GM19438 (cell line): ENCODE results near the gene RHOD.

Source experiments
- ATAC-seq: cut with Tn5 transposase; IDR thresholded peaks from one replicate; pipeline ENCODE4 v1.9.1; 2021; ENCODE audit warnings: low read depth; ENCODE audit not compliant: unreplicated experiment

RHOD gene

DNA sequence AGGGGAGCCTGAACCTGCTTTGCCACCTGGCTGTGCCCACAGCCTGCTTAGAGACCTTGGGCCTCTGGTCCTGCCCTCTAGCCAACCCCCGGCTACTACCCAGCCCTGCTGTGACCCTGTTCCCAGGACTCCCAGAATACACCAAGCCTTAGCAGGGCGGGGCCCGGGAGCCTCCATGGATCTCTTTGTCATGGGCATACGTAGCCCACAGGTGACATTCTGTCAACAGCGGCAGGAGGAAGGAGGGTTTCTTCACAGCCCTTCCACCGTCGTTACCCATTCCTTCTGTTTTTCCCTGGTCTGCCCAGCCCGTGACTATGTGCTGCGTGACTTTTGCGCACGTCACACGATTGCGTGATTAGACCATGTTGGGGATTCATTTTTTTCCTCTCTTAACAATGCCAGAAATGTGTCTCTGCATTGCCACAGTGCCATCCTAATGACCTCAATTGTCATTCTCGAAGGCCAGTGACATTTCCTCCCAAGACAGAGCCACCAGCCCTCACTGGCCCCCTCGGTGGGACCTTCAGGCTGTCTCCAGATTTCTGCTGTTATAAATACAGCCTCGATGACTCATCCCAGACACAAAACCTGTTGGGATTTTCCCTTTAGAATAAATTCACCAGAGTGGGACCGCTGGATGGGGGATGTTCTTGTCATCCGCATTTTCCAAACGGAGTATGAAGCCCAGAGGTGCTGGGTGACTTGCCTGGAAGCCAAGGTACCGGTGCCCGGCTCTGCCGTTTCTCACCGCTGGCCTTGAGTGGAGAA, 24.7 kb upstream of the RHOD start:
- no peak for ATAC-seq

DNA sequence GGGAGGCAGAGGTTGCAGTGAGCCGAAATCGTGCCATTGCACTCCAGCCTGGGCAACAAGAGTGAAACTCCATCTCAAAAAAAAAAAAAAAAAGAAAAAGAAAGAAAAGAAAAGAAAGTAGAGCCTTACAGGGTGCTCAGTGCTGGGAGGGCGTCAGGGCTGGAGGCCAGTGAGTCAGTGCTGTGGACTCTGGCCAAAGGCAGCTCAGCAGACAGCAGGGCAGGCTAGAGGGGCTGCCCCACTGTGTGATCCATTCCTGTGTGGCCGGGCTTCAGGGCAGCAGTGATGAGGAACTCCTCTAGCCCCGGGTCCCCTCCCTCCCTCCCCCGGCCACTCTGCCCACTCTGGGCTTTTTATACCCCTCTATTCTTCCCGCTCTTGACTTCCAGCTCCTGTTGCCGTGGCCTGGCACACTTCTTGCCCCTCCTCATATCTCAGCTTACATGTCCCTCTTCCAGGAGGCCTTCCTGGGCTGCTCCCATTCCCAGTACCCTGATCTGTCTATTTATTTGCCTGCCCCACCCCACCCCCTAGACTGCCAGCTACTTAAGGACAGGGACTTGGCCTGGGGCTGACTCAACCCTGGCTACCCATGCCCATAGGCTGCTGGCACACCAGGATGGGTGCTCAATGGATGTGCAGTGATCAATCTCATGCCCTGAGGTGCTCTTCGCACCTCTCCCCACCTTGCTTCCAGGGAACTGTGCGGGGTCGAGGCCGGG, 23.7 kb upstream of the RHOD start:
- ATAC-seq, result no peak

DNA sequence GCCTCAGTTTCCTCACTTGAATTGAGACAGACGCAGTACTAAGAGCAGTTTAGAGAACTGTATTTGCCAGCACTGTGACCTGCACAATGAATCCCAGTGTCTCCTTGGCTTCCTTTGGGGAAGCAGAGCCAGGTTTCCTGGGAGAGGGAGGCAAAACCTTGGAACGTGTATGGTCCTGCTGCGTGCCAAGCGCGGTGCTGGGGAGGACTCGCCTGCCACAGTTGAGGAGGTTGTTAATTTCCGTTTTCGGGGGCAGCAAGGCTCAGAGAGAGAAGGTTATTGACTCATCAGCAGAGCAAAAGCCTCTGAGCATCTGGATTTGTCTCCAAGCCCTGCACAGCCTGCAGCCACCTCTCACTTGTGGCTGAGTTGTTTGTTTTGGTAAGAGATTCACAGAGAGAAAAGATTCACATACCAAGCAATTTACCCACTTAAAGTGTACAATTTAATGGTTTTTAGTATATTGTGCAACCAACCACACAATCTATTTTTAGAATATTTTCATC, 22.9 kb upstream of the RHOD start:
- no peak for ATAC-seq

DNA sequence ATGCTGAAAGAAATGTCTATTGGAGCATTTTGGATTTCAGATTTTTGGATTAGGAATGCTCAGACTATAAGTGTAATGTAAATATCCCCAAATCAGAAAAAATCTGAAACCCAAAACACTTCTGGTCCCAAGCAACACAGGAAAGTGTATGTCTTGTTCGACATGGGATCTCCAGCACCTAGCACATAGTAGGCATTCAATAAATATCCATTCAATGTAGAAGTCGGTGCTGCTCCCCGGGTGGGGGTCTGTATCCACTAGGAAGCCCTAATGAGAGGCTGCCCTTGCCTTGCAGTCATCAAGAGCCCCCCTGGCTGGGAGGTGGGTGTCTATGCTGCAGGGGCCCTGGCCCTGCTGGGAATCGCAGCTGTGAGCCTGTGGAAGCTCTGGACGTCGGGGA, 22.3 kb upstream of the RHOD start:
- ATAC-seq, result no peak

DNA sequence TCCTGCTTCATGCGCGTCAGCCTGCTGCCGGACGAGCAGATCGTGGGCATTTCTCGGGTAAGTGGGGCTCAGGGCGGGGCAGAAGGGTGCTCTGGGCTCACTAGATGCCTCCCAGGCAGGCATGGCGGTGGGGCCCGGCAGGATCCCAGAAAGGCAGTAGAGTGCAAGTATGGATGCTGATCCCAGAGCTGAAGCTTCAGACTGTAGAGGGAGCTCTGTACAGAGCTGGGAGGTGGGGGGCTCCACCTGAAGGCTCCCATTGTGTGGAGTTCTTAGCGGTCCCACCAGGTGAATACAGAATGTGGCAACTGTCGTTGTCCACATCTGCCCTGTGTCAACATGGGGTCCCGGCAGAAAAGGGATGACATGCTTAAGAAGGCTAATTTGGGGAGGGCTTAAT, 16.5 kb upstream of the RHOD start:
- no peak for ATAC-seq

DNA sequence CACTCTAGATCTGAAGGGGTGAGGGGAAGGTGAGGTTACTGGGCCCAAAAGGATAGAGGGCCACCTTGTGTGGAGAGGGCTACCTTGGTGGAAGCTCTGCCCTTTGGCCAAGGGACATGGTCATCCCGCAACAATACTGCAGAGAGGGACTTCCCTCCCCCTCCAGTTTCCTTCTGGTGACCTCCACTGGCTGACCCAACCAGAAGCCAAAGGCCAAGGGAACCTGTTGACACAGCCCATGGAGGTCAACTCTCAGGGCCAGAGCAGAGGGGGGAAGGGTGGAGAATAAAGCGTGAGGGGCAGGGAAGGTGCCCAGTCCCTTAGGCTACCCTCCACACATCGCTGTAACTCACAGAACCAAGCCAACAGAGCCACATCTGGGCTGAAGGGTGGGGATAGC, 15.0 kb upstream of the RHOD start:
- no peak for ATAC-seq

DNA sequence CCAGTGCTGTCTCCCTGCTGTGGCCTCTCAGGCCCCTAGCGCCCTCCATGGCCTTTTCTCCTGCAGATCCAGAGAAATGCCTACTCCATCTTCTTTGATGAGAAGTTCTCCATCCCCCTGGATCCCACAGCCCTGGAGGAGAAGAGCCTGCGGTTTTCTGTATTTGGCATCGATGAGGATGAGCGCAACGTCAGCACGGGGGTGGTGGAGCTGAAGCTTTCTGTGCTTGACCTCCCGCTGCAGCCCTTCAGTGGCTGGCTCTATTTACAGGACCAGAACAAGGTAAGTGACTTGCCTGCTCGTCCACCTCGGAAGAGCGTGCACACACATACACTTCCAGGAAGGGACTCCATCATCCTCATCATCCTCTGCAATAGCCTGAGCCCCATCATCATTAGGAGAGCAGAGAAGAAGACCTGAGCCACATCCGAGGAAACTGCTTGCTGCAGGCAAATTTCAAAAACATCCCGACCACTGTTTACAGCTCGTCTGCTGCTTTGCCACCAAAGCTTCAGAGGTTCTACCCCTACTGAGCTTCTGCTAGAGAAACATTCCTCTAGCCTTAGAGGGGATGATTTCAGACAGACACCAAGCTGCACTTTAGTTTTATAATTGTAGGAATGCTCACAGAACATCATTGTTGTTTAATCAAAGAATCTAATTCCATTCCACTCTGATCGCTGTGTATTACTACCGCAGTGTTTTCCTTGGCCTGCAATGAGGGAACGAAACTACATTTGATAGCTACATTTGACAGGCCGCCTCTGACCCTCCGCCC, 12.9 kb upstream of the RHOD start:
- no peak for ATAC-seq

DNA sequence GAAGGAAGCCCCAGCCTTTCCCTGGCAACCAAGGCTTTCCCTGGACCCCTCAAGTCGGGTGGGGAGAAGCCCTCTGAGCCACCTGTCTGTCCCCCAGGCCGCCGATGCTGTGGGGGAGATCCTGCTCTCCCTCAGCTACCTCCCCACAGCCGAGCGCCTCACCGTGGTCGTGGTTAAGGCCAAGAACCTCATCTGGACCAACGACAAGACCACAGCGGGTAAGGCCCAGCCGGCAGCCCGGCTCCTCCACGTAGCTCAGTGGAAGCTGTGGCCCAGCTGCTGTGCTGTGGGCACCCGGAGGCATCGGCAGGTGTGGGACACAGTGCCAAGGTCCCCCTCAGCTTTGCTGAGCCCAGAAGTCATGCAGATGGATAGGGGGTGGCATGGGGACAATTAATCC, 12.2 kb upstream of the RHOD start:
- ATAC-seq, result no peak

DNA sequence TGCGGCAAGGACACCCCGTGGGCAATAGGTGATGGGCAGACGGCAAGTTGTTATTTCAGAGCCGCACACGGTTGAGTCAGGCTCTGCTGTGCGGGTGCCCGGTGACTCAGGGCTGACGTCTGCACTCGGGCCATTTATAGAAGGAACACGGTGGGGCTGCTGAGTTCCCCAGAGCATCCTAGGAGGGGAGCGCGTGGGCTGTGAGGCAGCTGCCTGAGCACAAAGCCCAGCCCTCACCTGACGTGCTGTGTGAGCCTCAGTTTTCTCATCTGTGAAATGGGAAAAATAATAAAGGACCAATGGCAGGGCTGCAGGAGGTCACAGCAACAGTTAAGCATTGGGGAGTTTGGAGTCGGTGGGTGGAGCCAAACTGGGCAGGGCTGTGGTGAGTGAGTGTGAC, 11.3 kb upstream of the RHOD start:
- ATAC-seq, result no peak

DNA sequence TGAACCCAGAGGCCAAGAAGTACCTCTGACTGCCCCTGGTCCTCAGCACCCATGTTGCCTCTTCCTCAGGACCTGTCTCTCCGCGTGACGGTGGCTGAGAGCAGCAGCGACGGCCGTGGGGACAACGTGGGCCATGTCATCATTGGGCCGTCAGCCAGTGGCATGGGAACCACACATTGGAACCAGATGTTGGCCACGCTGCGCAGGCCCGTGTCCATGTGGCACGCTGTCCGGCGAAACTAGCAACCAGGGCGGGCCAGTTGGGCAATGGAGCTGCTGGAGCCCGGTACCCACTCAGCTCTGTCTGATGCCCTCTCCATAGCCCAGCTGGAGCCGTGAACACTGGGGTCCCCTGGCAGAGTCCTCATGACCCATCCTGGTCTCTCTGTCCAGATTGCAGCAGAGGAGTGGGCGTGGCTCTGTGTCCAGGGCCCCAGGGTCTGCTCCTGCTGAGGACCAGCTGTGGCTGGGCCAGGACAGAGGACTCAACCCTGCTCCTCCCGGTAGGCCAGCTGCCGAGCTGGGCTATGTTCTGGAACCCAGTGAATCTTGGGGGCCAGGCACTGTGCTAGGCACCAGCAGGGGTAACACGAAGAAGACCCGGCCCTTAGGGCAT, 8.0 kb upstream of the RHOD start:
- no peak for ATAC-seq

DNA sequence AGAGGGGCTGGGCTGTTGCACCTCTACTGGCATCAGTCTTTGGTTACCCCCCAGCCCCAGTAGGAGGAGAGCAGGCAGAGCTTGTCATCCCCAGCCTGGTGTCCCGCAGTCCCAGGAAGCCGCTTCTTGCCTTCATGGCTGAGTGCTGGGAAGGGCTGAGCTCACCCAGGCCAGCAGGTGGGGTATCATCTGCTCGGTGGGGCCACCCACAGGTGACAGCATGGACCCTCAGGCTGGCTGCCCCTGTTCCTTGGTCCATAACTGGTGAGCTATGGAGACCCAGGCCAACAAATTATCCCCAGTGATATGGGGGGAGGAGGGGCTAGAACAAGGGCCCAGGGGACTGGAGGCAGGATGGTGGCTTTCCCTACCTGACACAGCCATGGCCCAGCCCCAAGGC, 6.5 kb upstream of the RHOD start:
- no peak for ATAC-seq

DNA sequence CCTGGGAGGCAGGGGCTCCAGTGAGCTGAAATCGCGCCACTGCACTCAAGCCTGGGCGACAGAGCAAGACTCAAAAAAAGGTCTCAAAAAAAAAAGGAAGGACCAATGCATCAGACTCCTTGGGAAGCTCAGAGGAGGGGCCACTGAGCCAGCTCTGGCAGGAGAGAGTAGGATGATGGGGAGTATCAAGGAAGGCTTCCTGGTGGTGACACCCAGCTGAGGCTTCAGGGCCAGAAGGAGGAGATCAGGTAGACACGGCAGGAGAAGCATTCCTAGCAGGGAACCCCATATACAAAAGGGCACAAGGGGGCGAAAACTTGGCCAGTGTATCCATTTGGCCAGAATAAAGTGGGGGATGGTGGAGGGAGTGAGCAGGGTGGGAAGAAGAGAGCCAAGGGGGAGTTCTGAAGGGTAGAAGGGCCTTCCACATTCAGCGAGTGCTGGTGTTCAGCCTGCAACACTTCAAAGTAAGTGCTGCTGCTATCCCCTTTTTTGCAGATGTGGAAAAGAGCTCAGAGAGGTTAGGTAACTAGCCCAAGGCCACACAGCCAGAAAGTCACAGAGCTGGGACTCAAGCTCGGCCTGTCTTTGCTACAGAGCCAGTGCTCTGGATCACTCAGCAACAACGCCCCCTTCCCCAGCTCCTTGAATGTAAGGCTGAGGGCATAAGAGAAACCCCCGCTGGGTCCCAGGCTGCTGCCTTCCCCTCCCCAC, 5.3 kb upstream of the RHOD start:
- no peak for ATAC-seq

DNA sequence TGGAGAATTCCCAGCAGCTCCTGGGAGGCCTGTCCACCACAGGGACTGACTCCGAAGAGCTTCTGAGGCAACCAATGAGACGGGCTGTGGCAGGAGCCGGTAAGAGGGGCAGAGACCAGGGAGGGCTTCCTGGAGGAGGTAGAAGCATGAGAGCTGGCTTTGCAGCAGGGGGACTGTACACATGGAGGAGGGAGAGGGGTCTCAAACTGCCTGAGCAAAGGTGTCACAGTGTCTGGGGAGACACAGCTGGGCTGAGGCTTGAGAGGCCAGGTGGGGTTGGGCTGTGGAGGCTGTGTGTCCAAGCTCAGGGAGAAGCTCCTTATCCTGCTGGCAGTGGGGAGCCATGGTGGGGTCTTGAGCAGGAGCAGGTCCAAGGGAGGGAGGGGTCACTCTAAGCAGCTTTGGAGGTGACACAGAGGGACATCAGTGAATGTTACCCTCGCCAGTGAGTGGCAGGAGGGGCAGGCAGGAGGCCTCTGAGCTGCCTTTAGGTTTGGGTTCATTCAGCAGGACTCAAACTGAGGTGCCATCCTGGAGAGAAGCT, 4.6 kb upstream of the RHOD start:
- no peak for ATAC-seq

DNA sequence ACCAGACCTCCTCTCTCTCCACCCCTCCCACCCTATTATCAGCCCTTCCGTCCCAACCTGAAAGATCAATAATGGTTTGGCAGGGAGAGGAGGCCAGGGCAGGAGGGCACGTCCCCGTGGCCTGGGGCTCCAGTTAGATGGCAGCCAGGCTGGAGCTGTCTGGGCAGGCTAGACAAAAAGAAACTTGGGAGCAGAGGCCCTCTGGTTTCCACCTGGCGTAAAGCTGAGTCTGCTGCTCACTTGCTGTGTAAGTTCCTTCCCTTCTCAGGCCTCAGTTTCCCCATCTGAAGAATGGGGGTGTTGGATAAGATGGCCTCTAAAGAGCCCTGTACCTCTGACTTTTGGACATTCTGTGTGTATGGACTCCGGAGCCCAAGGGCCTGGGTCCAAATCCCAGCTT, 3.8 kb upstream of the RHOD start:
- no peak for ATAC-seq

DNA sequence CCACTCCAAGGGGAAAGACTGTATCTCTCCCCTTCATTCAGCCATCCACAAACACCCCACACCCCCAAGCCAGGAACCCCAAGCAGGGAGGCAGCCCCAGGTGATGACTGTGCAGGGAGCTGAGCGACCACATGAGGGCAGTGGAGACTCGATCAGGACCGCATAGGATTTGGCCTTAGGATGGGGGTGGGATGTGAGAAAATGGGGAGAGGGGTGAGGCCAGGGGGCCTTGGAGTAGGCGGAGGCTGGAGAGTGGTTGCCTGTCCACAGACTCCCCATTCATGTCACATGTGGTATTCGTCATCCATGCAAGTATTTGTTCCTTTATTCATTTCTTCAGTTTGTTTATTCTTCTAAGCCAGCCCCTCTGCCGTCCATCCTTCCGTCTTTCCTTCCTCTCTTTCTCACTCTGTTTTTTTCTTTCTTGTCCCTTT, 2.7 kb upstream of the RHOD start:
- no peak for ATAC-seq

DNA sequence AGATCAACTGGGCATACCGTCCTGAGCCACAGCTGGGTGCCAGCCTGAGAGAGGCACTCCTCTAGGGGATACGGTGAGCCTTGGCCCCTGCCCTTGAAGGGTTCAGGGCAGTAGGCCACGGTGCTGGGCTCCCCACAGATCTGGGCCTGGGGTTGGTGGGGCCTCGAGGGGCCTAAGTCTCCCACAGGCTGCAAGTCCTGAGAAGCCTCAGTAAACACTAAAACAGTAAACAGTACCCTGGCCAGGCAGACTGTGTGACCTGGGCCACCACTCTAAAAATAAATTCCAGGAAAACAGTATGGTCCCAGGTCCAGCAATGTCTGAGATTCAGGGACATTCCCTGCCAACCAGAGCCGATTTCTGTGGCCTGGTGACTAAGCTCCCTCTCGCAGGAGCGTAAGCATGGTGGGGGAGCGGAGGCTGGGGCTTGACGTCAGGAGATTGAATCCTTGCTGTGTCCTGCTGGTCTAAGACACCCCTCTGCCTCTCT, 2.3 kb upstream of the RHOD start:
- no peak for ATAC-seq

DNA sequence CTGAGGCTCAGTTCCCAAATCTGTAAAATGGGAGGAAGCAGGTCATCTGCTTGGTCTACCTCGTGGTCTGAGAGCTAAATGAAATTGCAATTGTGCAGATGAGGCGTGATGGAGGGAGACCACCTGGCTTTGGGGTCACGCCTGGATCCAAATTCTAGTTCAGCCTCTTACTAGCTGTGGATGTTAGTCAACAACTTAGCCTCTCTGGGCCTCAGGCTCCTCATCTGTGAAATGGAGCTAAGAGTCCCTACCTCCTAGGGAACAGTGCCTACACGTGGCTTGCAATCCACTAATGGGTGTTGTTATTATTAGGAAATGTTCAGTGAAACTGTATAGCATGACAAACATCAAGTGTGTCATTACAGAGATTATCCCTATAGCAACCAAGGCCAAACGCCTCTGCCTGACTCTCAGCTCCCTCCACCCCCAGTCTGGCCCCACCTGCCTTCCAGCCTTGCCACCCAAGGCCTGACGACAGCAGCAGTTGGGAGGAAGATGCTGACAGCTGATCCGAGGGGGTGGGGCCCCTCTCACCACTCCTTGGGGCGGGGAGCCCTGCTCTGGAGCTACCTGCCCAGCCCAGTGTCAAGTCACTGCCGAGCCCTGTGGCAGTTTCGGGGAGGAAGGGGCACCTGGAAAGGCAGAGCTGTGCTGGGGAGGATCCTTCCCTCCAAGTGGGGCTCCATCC, 1.7 kb upstream of the RHOD start:
- ATAC-seq, result no peak

DNA sequence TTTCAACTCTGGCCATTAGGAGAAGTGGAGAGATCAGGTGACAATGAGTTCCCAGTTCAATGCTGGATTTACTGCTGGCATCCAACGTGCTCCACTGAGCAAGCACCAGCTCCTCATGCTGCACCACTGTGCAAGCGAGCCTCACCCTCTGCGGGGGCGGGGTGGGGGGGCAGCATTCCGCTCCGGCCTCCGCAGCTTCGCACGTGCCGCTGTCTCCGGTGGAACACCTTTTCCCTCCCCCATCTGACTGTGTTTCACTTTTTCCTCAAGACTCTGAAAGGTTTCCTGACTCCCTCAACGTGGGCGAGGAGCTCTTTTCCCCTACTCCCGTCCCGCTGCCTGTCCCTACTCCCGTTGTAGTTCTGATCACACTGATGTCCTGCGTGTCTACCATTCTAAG, 835 bp upstream of the RHOD start:
- no peak for ATAC-seq

DNA sequence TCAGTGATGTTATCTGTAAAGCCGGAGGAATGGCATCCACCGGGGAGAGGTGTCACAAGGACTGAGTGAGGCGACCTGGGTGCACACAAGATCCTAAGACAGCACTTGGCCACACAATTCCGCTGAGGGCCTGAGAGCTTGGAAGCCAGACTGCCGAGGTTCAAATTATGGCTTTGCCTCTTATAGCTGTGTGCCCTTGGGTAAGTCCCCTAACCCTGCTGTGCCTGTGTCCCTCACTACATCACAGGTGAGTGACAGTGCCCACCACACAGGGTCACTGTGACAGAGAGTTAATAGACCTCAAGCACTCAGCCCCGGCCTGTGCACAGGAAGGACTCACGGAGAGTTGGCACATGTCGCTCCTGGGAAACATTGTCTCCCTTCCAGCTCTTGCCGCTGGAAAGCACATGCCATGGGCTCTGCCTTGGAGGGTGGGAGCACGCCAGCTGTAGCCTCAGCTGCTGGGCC, 592 bp downstream of the RHOD start:
- no peak for ATAC-seq
